H1 (cell line): Measurements from ENCODE around the gene NAALADL1. TPM values are rescaled to one million over a fixed set of nuclear protein-coding genes. Genes with fewer than 3 reads are reported as not detected.

ENCODE experiments used
- CTCF ChIA-PET: fragments of 300-600 bp; sonication (Branson Sonifier 250); formaldehyde crosslinking; loops from one replicate; lab custom pipeline; 2021; ENCODE audit not compliant: partially characterized antibody; lab: Charles Lee
- POLR2A ChIA-PET: fragments of 300-600 bp; sonication (Branson Sonifier 250); formaldehyde crosslinking; loops from one replicate; lab custom pipeline; 2021; ENCODE audit warnings: inconsistent platforms; ENCODE audit not compliant: partially characterized antibody; lab: Charles Lee
- DNase-seq, 2 experiments: peaks; one replicate each; pipeline versions ENCODE4 v3.0.0 to v3.0.0-alpha.2; 2010 to 2022; ENCODE audit warnings: low spot score in 2 of 2, low read depth in 1 of 2, mixed read lengths in 1 of 2
- FAIRE-seq: peaks from 2 replicates; lab custom pipeline; 2011; peaks lifted over from hg19 to GRCh38; lab: Jason Lieb, UNC
- H2AFZ ChIP-seq: 2 replicates; pipeline ENCODE4 v1.8.1; 2012; ENCODE audit warnings: low read length, inconsistent platforms
- H2AK5ac ChIP-seq: 2 replicates; pipeline ENCODE4 v1.6.1; 2013; ENCODE audit warnings: low read depth, low read length
- H2BK120ac ChIP-seq: replicated peaks from 2 replicates; pipeline ENCODE3; 2013; ENCODE audit warnings: low read depth, low read length, inconsistent platforms
- H2BK12ac ChIP-seq: 2 replicates; pipeline ENCODE4 v1.6.1; 2013; ENCODE audit warnings: low read depth, low read length
- H2BK15ac ChIP-seq: 2 replicates; pipeline ENCODE4 v1.6.1; 2013; ENCODE audit warnings: low read length
- H2BK20ac ChIP-seq: 2 replicates; pipeline ENCODE4 v1.6.1; 2013; ENCODE audit warnings: low read length
- H2BK5ac ChIP-seq: 2 replicates; pipeline ENCODE4 v1.6.1; 2013; ENCODE audit warnings: low read depth, low read length
- H3K14ac ChIP-seq: 2 replicates; pipeline ENCODE4 v1.6.1; 2013; ENCODE audit warnings: inconsistent platforms; ENCODE audit not compliant: insufficient read length
- H3K18ac ChIP-seq: 2 replicates; pipeline ENCODE4 v1.6.1; 2013; ENCODE audit warnings: low read length; ENCODE audit errors: extremely low read depth
- H3K23ac ChIP-seq: 2 replicates; pipeline ENCODE4 v1.6.1; 2013; ENCODE audit warnings: inconsistent platforms; ENCODE audit not compliant: insufficient read length
- H3K23me2 ChIP-seq: 2 replicates; pipeline ENCODE4 v1.6.1; 2013; ENCODE audit warnings: low read depth, low read length
- H3K27ac ChIP-seq: 2 replicates; pipeline ENCODE4 v1.6.1; 2011; ENCODE audit warnings: low read depth, low read length, inconsistent platforms
- H3K27me3 ChIP-seq, 4 experiments: replicated peaks in 1 of 4; 1 replicate in 1 of 4; 2 replicates in 3 of 4; pipeline versions ENCODE4 v1.6.1 to v1.8.1; 2011 to 2013; ENCODE audit warnings: low read length in 3 of 4, mild to moderate bottlenecking in 3 of 4, inconsistent platforms in 2 of 4, mixed read lengths in 2 of 4, moderate library complexity in 1 of 4; ENCODE audit not compliant: control insufficient read depth in 3 of 4, insufficient read depth in 3 of 4; ENCODE audit errors: extremely low read depth in 1 of 4
- H3K36me3 ChIP-seq, 4 experiments: 2 replicates each; pipeline versions ENCODE4 v1.6.1 to v1.8.1; 2011 to 2013; ENCODE audit warnings: mild to moderate bottlenecking in 4 of 4, low read length in 3 of 4, moderate library complexity in 2 of 4, control low read depth in 1 of 4, inconsistent platforms in 1 of 4; ENCODE audit not compliant: insufficient read depth in 4 of 4, control insufficient read depth in 2 of 4
- H3K4ac ChIP-seq: replicated peaks from 2 replicates; pipeline ENCODE3; 2013; ENCODE audit warnings: low read length, low read depth, mixed read lengths, inconsistent platforms; ENCODE audit not compliant: insufficient read length
- H3K4me1 ChIP-seq, 4 experiments: replicated peaks in 1 of 4; 1 replicate in 1 of 4; 2 replicates in 3 of 4; pipeline versions ENCODE4 v1.6.1 to v1.8.1; 2011 to 2013; ENCODE audit warnings: low read length in 3 of 4, inconsistent platforms in 2 of 4, mixed read lengths in 1 of 4; ENCODE audit not compliant: insufficient read depth in 4 of 4, control insufficient read depth in 3 of 4
- H3K4me2 ChIP-seq, 2 experiments: 2 replicates each; pipeline versions ENCODE4 v1.6.1 to v1.8.1; 2011 to 2013; ENCODE audit warnings: low read depth in 2 of 2, low read length in 2 of 2, control low read depth in 1 of 2, inconsistent platforms in 1 of 2, mild to moderate bottlenecking in 1 of 2; ENCODE audit not compliant: insufficient read depth in 1 of 2
- H3K4me3 ChIP-seq, 4 experiments: fragments of 200-600, 300-600 bp in 1 of 4; sonication (generic), shearing (Covaris generic), sonication (Bioruptor Twin) in 1 of 4; 2 replicates each; pipeline versions ENCODE4 v1.5.1 to v1.8.1; 2011 to 2016; ENCODE audit warnings: low read length in 4 of 4, low read depth in 3 of 4, control low read depth in 2 of 4, inconsistent platforms in 2 of 4, mild to moderate bottlenecking in 2 of 4, mixed read lengths in 1 of 4, moderate library complexity in 1 of 4; ENCODE audit not compliant: insufficient read depth in 2 of 4; ENCODE audit errors: extremely low read depth in 1 of 4
- H3K56ac ChIP-seq: replicated peaks from 2 replicates; pipeline ENCODE3; 2013; ENCODE audit warnings: low read depth, mild to moderate bottlenecking, mixed read lengths, low read length, inconsistent platforms; ENCODE audit not compliant: insufficient read length
- H3K79me1 ChIP-seq: 2 replicates; pipeline ENCODE4 v1.6.1; 2013; ENCODE audit warnings: low read depth, low read length, control low read depth
- H3K79me2 ChIP-seq, 2 experiments: 2 replicates each; pipeline versions ENCODE4 v1.6.1 to v1.8.1; 2012 to 2013; ENCODE audit warnings: low read length in 2 of 2, mild to moderate bottlenecking in 2 of 2, inconsistent platforms in 1 of 2; ENCODE audit not compliant: insufficient read depth in 2 of 2, control insufficient read depth in 1 of 2
- H3K9ac ChIP-seq, 4 experiments: replicated peaks in 1 of 4; 1 replicate in 1 of 4; 2 replicates in 3 of 4; pipeline versions ENCODE4 v1.6.1 to v1.8.1; 2011 to 2013; ENCODE audit warnings: low read depth in 3 of 4, low read length in 3 of 4, control low read depth in 2 of 4, mild to moderate bottlenecking in 2 of 4, moderate library complexity in 2 of 4, inconsistent platforms in 1 of 4; ENCODE audit errors: extremely low read depth in 1 of 4
- H3K9me3 ChIP-seq, 2 experiments: 2 replicates each; pipeline versions ENCODE4 v1.6.1 to v1.8.1; 2012 to 2013; ENCODE audit warnings: mild to moderate bottlenecking in 2 of 2, moderate library complexity in 2 of 2, control low read depth in 1 of 2, inconsistent platforms in 1 of 2, low read depth in 1 of 2, low read length in 1 of 2, mixed read lengths in 1 of 2; ENCODE audit not compliant: insufficient read depth in 2 of 2
- H4K20me1 ChIP-seq, 2 experiments: replicated peaks in 1 of 2; 2 replicates each; pipeline versions ENCODE3 to v1.8.1; 2011 to 2013; ENCODE audit warnings: inconsistent platforms in 2 of 2, low read length in 2 of 2, mild to moderate bottlenecking in 1 of 2; ENCODE audit not compliant: insufficient read depth in 2 of 2, control insufficient read depth in 1 of 2
- H4K5ac ChIP-seq: 2 replicates; pipeline ENCODE4 v1.6.1; 2013; ENCODE audit warnings: low read length, low read depth, mixed read lengths, inconsistent platforms; ENCODE audit not compliant: insufficient read length
- H4K8ac ChIP-seq: 2 replicates; pipeline ENCODE4 v1.8.0; 2013; ENCODE audit warnings: mild to moderate bottlenecking, moderate library complexity, low read length, inconsistent platforms; ENCODE audit not compliant: insufficient read depth; ENCODE audit errors: extremely low read depth
- H4K91ac ChIP-seq: replicated peaks from 2 replicates; pipeline ENCODE3; 2013; ENCODE audit warnings: low read length, mixed read lengths, inconsistent platforms; ENCODE audit not compliant: insufficient read length
- E2F6 ChIP-seq: IDR thresholded peaks from 2 replicates; pipeline ENCODE4 v1.6.1; 2012; ENCODE audit warnings: inconsistent platforms
- WGBS, 2 experiments: shearing (Covaris generic) in 1 of 2; methylation state at CpG; one replicate each; pipeline versions ENCODE4 v1.1.6 to v1.1.7; 2013 to 2015; ENCODE audit warnings: low lambda C conversion rate in 2 of 2, mixed read lengths in 2 of 2, inconsistent platforms in 1 of 2, low coverage in 1 of 2, missing lambda C conversion rate in 1 of 2; ENCODE audit not compliant: insufficient replicate concordance in 2 of 2, insufficient coverage in 1 of 2, insufficient read length in 1 of 2; ENCODE audit errors: extremely low coverage in 1 of 2, missing lambda C conversion rate in 1 of 2; 5-methylcytosine and 5-hydroxymethylcytosine counted together
- polyA plus RNA-seq, 7 experiments: library from polyadenylated mRNA; depleted of rRNA in 3 of 7; stranded (reverse) in 5 of 7; unstranded in 2 of 7; fragments of >200 nt in 5 of 7; fragments of 200-250 nt in 2 of 7; gene quantifications; 1 replicate in 5 of 7; 2 replicates in 1 of 7; 4 replicates in 1 of 7; pipeline versions ENCODE4 v1.2.1 to v1.2.3, GENCODE V29; 2011 to 2013; ENCODE audit warnings: missing spikeins in 2 of 7, mixed read lengths in 2 of 7
- total RNA-seq: library from RNA; stranded (reverse); fragmentation: NEBNext Ultra II Directional; extraction: Animal tissue kit (Norgen Biotek cat#: 25700); gene quantifications from 2 replicates; pipeline ENCODE4 v1.2.1, GENCODE V29; 2021

Gene NAALADL1
- total and polyA plus RNA-seq, 2 of the 8 experiments (the other 6 are each of a cell fraction or from before 2014, with no cell fraction given): 7.5 to 9.9 TPM

- Histone ChIP-seq H2BK5ac (no peak overlapping the region), H3K56ac (no peak overlapping the region), H2BK15ac (no peak overlapping the region), H3K79me1 (no peaks in the 10 kb centered on the region), H3K23ac (no peak overlapping the region), H3K4ac (no peak overlapping the region), H3K9me3 (no peaks in the 10 kb centered on the region), H4K5ac (no peak overlapping the region), H3K18ac (no peak overlapping the region), H3K23me2 (no peaks in the 10 kb centered on the region), H3K4me2 (no peak overlapping the region), H2AFZ (no peak overlapping the region), H3K79me2 (no peaks in the 10 kb centered on the region), H4K91ac (no peak overlapping the region), H4K20me1 (no peaks in the 10 kb centered on the region), H3K4me3 (no peak overlapping the region), H3K36me3 (no peaks in the 10 kb centered on the region), H3K9ac (no peak overlapping the region), H4K8ac (no peak overlapping the region), H2BK120ac (no peak overlapping the region), H3K4me1 (no peaks in the 10 kb centered on the region), H2AK5ac (no peak overlapping the region), H2BK12ac (no peak overlapping the region), H2BK20ac (no peak overlapping the region), H3K27ac (no peak overlapping the region), H3K14ac (no peak overlapping the region), H3K27me3 (no peaks in the 10 kb centered on the region; a peak in 2 of 7 replicates)
- no peak for TF ChIP-seq E2F6
- POLR2A ChIA-PET: no interaction called here
- CTCF ChIA-PET: interaction anchor here (0.7 to 1.7 kb wide), 4 partner anchors 10 to 411 kb away, joined by 3 to 5 read pairs (median 3); no protein-coding TSS in a partner anchor
- no peak for FAIRE-seq
- no peak for DNase-seq
- 69% methylated on average over 1 of the region's 1 CpG; no CpG with 5 or more reads in 1 of the 2 experiments for WGBS, 2 experiments
Measured at GRCh38 chr11:65055538-65055937, 2.8 kb downstream of the NAALADL1 start.
